ENCODE data around the gene TMEM119.
"Not testable (repeated sequence)": the region's sequence is repeated elsewhere in the genome, so short reads cannot be mapped to it uniquely, and the experiment has no call there.

Gene TMEM119

GRCh38 chr12:108635201-108635996 lies 37.5 kb upstream of the TMEM119 start:
- TF ChIP-seq CTCF (IDR thresholded peaks at IDR 0.05; ENCODE audit: insufficient read depth, low read length, poor library complexity, severe bottlenecking): no peak
- H3K4me3 ChIP-seq (replicated peaks; ENCODE audit: low read depth, low read length): peak overlapping the region; percentile 53
- H3K27me3 ChIP-seq (replicated peaks; ENCODE audit: control insufficient read depth, insufficient read depth, low read length): no peaks in the 10 kb centered on the region
- no peaks in the 10 kb centered on the region; the same call in 1 of the 2 replicates for H3K36me3 ChIP-seq (ENCODE audit: control insufficient read depth, insufficient read depth, low read length)
- peak; percentile 82 for DNase-seq (ENCODE audit: extremely low read depth, insufficient read length)

- H3K27me3 ChIP-seq (replicated peaks; ENCODE audit: control insufficient read depth, insufficient read depth, low read length): no peaks in the 10 kb centered on the region
- DNase-seq (ENCODE audit: extremely low read depth, insufficient read length): no peak
- H3K36me3 ChIP-seq (ENCODE audit: control insufficient read depth, insufficient read depth, low read length): peaks cover 2% of the 10 kb centered on the region
- peak overlapping the region; percentile 34 for H3K4me3 ChIP-seq (replicated peaks; ENCODE audit: low read depth, low read length)
- no peak for TF ChIP-seq CTCF (IDR thresholded peaks at IDR 0.05; ENCODE audit: insufficient read depth, low read length, poor library complexity, severe bottlenecking)
Observed at GRCh38 chr12:108634341-108634751, 36.5 kb upstream of the TMEM119 start.

GRCh38 chr12:108633534-108634248 lies 35.8 kb upstream of the TMEM119 start, which contains the start of gene SELPLG:
TSS of gene SELPLG (minus strand) at chr12:108633894. CDS start at chr12:108624307, 9,587 bp downstream.
- Histone ChIP-seq H3K4me3 (replicated peaks; ENCODE audit: low read depth, low read length) (peak within 1 kb of the TSS; percentile 42), H3K27me3 (replicated peaks; ENCODE audit: control insufficient read depth, insufficient read depth, low read length) (no peaks in the 10 kb centered on the region), H3K36me3 (ENCODE audit: control insufficient read depth, insufficient read depth, low read length) (peaks cover 2% of the 10 kb centered on the region)
- DNase-seq (ENCODE audit: extremely low read depth, insufficient read length): peak; percentile 94
- peak; percentile 25 for TF ChIP-seq CTCF (IDR thresholded peaks at IDR 0.05; ENCODE audit: insufficient read depth, low read length, poor library complexity, severe bottlenecking)

GRCh38 chr12:108633081-108633533 lies 35.2 kb upstream of the TMEM119 start:
- peak overlapping the region; percentile 42 for H3K4me3 ChIP-seq (replicated peaks; ENCODE audit: low read depth, low read length)
- no peak for DNase-seq (ENCODE audit: extremely low read depth, insufficient read length)

GRCh38 chr12:108631261-108631660 lies 33.4 kb upstream of the TMEM119 start:
- H3K4me3 ChIP-seq (replicated peaks; ENCODE audit: low read depth, low read length); H3K27me3 ChIP-seq (replicated peaks; ENCODE audit: control insufficient read depth, insufficient read depth, low read length); DNase-seq (ENCODE audit: extremely low read depth, insufficient read length); H3K36me3 ChIP-seq (ENCODE audit: control insufficient read depth, insufficient read depth, low read length): not testable (repeated sequence)

More at GRCh38 chr12:108633081-108633533, 35.2 kb upstream of the TMEM119 start:
- Histone ChIP-seq H3K36me3 (ENCODE audit: control insufficient read depth, insufficient read depth, low read length) (peaks cover 2% of the 10 kb centered on the region), H3K27me3 (replicated peaks; ENCODE audit: control insufficient read depth, insufficient read depth, low read length) (no peaks in the 10 kb centered on the region)
- no peak for TF ChIP-seq CTCF (IDR thresholded peaks at IDR 0.05; ENCODE audit: insufficient read depth, low read length, poor library complexity, severe bottlenecking)

Data from GM06990 (cell line).